Astrocyte of the spinal cord (primary cell): Measurements from ENCODE around the gene PRKD2.

Experiments used
- DNase-seq: peaks from one replicate; pipeline ENCODE4 v3.0.0; 2011; ENCODE audit warnings: low read depth, low spot score
- H3K4me3 ChIP-seq: 2 replicates; pipeline ENCODE4 v1.5.1; 2011; ENCODE audit warnings: low read depth, mild to moderate bottlenecking, low read length, moderate library complexity
- CTCF ChIP-seq: IDR thresholded peaks from 2 replicates; pipeline ENCODE4 v1.5.1; 2012; ENCODE audit warnings: low read depth, mild to moderate bottlenecking, low read length, inconsistent platforms
- in situ Hi-C: cut with HindIII; loops from 2 replicates; pipeline ENCODE4 v1.10.0; 2017; ENCODE audit warnings: low sequenced_read_pairs

The PRKD2 gene

GRCh38 chr19:46648060-46648960, 68.6 kb downstream of the PRKD2 start:
- in situ Hi-C loops = no loop called here
- no peak overlapping the region for H3K4me3 ChIP-seq
- no peak for DNase-seq
- TF ChIP-seq CTCF = no peak

- H3K4me3 ChIP-seq = no peak overlapping the region
- in situ Hi-C loops = no loop called here
- no peak for DNase-seq
- no peak for TF ChIP-seq CTCF
Measured at GRCh38 chr19:46646402-46646801, 70.5 kb downstream of the PRKD2 start.

GRCh38 chr19:46644720-46645119, 72.2 kb downstream of the PRKD2 start:
- no peak for TF ChIP-seq CTCF
- no peak for DNase-seq
- H3K4me3 ChIP-seq = no peak overlapping the region
- in situ Hi-C loops = no loop called here

- H3K4me3 ChIP-seq = no peak overlapping the region
- no peak for DNase-seq
- in situ Hi-C loops = no loop called here
- no peak for TF ChIP-seq CTCF
Measured at GRCh38 chr19:46640656-46641055, 76.3 kb downstream of the PRKD2 start.

GRCh38 chr19:46639358-46640182, 77.3 kb downstream of the PRKD2 start:
- no peak for TF ChIP-seq CTCF
- H3K4me3 ChIP-seq = peak overlapping the region; percentile 41
- in situ Hi-C loops = no loop called here
- no peak for DNase-seq

GRCh38 chr19:46637224-46637623, 79.7 kb downstream of the PRKD2 start:
- no peak for DNase-seq
- in situ Hi-C loops = no loop called here
- H3K4me3 ChIP-seq = no peak overlapping the region
- TF ChIP-seq CTCF = no peak
